SU-DHL-6 (cell line): ENCODE data around the gene TMEM100.

Experiments
- EZH2phosphoT487 ChIP-seq: fragments of 200-600 bp; sonication (generic), shearing (Covaris generic); conservative IDR thresholded peaks from 2 replicates; pipeline ENCODE4 v1.6.1; 2018; ENCODE audit warnings: mild to moderate bottlenecking, antibody characterized with exemption, low read length, moderate library complexity, mixed read lengths
- TF ChIP-seq, protein P1 (sequence below): fragments of 200-600 bp; sonication (generic); IDR thresholded peaks from one replicate; pipeline ENCODE4 v1.5.1; 2017; ENCODE audit warnings: antibody characterized with exemption, mild to moderate bottlenecking, low read length, moderate library complexity; ENCODE audit not compliant: insufficient read depth, poor library complexity, severe bottlenecking

DNA sequence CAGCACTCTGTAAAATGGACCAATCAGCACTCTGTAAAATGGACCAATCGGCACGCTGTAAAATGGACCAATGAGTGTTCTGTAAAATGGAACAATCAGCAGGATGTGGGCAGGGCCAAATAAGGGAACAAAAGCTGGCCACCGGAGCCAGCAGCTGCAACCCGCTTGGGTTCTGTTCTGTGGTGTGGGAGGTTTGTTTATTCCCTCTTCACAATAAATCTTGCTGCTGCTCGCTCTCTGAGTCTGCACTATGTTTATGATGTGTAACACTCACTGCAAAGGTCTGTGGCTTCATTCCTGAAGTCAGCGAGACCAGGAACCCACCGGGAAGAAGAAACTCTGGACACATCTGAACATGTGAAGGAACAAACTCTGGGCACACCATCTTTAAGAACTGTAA lies 20.5 kb downstream of the TMEM100 start:
- TF ChIP-seq, protein P1, sequence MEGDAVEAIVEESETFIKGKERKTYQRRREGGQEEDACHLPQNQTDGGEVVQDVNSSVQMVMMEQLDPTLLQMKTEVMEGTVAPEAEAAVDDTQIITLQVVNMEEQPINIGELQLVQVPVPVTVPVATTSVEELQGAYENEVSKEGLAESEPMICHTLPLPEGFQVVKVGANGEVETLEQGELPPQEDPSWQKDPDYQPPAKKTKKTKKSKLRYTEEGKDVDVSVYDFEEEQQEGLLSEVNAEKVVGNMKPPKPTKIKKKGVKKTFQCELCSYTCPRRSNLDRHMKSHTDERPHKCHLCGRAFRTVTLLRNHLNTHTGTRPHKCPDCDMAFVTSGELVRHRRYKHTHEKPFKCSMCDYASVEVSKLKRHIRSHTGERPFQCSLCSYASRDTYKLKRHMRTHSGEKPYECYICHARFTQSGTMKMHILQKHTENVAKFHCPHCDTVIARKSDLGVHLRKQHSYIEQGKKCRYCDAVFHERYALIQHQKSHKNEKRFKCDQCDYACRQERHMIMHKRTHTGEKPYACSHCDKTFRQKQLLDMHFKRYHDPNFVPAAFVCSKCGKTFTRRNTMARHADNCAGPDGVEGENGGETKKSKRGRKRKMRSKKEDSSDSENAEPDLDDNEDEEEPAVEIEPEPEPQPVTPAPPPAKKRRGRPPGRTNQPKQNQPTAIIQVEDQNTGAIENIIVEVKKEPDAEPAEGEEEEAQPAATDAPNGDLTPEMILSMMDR = no peak
- no peak for TF ChIP-seq EZH2phosphoT487
